Retinal pigment epithelial cell (primary cell): Measurements from ENCODE around the gene ANXA5.

Experiments
- DNase-seq: peaks from one replicate; pipeline ENCODE4 v3.0.0-alpha.2; 2010; ENCODE audit warnings: low read depth
- H3K4me3 ChIP-seq: 2 replicates; pipeline ENCODE4 v1.5.1; 2011; ENCODE audit warnings: mild to moderate bottlenecking, low read length, control low read depth, moderate library complexity
- CTCF ChIP-seq: conservative IDR thresholded peaks from 2 replicates; pipeline ENCODE4 v1.5.1; 2011; ENCODE audit warnings: low read depth, low read length, control low read depth, inconsistent platforms

Gene ANXA5

GRCh38 chr4:121696581-121697461, at the start of gene ANXA5:
TSS of gene ANXA5 (minus strand) at chr4:121696980. CDS start at chr4:121696589, 391 bp downstream.
- DNase-seq = peak; percentile 43
- H3K4me3 ChIP-seq = peak within 1 kb of the TSS; percentile 77
- peak; percentile 31 for TF ChIP-seq CTCF

GRCh38 chr4:121742794-121743193, 46.0 kb upstream of the ANXA5 start:
- DNase-seq = no peak
- H3K4me3 ChIP-seq = no peak overlapping the region
- no peak for TF ChIP-seq CTCF

DNA sequence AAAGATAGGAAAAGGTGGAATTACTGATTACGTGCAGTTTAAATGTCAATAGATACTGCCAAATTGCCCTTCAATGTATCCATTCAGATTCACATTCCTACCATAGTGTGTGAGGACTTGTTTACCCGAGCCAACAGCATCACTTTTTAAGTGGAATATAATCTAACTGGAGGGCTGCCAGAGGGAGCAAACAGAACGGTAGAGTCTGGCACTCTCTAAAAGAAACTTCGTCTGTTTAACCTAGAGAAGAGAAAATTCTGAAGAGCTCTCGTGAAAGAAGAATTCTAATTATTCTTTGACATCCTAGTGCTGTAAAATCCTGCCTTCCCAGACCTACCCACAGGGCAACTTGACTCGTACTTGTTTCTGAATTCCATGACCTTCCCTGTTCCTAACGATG, 45.0 kb upstream of the ANXA5 start:
- TF ChIP-seq CTCF = no peak
- no peak for DNase-seq
- no peak overlapping the region for H3K4me3 ChIP-seq

GRCh38 chr4:121740796-121741409, 44.1 kb upstream of the ANXA5 start:
- TF ChIP-seq CTCF = no peak
- no peak for DNase-seq
- no peak overlapping the region for H3K4me3 ChIP-seq

GRCh38 chr4:121739575-121739974, 42.8 kb upstream of the ANXA5 start:
- DNase-seq = no peak
- H3K4me3 ChIP-seq = no peak overlapping the region
- no peak for TF ChIP-seq CTCF

GRCh38 chr4:121738780-121739535, 42.2 kb upstream of the ANXA5 start:
- no peak overlapping the region for H3K4me3 ChIP-seq
- TF ChIP-seq CTCF = no peak
- no peak for DNase-seq
